Nephron progenitor cell (in vitro differentiated cells): ENCODE measurements around the gene RPL38.

Experiments
- DNase-seq: peaks from one replicate; pipeline ENCODE4 v3.0.0; 2021
- H3K27ac Mint-ChIP-seq: 2 replicates; pipeline ENCODE4 v1.8.0; 2021; ENCODE audit warnings: mild to moderate bottlenecking, moderate library complexity, mixed read lengths
- H3K27me3 Mint-ChIP-seq: 2 replicates; pipeline ENCODE4 v1.8.0; 2021; ENCODE audit warnings: mild to moderate bottlenecking, low read depth, mixed read lengths; ENCODE audit not compliant: poor library complexity
- H3K36me3 Mint-ChIP-seq: 2 replicates; pipeline ENCODE4 v1.8.0; 2021; ENCODE audit warnings: low read depth, mixed read lengths
- H3K4me1 Mint-ChIP-seq: 2 replicates; pipeline ENCODE4 v1.8.0; 2021; ENCODE audit warnings: mixed read lengths
- H3K4me3 Mint-ChIP-seq: 2 replicates; pipeline ENCODE4 v1.8.0; 2021; ENCODE audit warnings: mild to moderate bottlenecking, moderate library complexity, mixed read lengths
- H3K9me3 Mint-ChIP-seq: 2 replicates; pipeline ENCODE4 v1.8.0; 2021; ENCODE audit warnings: mild to moderate bottlenecking, moderate library complexity, mixed read lengths
- TF ChIP-seq, protein P1 (sequence below): fragments of 200-600 bp; sonication (generic); IDR thresholded peaks from 2 replicates; pipeline ENCODE4 v1.5.0; 2021; ENCODE audit warnings: antibody characterized with exemption

RPL38 gene

DNA sequence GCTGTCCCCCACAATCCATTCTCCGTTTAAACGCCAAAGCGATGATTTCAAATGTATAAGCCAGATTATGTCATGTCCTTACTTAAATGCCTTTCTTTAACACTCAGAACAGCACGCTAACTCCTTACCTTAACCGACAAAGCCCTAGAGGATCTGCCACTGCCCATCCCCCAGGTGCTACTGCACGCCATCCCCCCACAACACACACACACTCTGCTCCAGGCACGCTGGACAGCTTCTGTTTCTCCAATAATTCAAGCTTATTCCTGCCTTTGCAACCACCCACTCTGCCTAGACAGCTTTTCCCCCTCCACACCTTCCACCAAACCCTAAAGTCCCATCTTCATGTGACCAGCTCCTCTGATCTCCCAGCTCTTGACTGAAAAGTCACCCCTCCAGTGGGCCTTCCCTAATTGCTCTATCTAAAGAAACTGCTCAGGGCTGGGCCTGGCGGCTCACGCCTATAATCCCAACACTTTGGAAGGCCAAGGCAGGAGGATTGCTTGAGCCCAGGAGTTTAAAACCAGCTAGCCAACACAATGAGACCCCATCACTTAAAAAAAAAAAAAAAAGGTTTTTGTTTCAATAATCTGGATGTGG, 38.9 kb upstream of the RPL38 start:
- H3K4me3 Mint-ChIP-seq = no peak overlapping the region
- peaks cover 16% of the 10 kb centered on the region for H3K4me1 Mint-ChIP-seq
- no peak for DNase-seq

DNA sequence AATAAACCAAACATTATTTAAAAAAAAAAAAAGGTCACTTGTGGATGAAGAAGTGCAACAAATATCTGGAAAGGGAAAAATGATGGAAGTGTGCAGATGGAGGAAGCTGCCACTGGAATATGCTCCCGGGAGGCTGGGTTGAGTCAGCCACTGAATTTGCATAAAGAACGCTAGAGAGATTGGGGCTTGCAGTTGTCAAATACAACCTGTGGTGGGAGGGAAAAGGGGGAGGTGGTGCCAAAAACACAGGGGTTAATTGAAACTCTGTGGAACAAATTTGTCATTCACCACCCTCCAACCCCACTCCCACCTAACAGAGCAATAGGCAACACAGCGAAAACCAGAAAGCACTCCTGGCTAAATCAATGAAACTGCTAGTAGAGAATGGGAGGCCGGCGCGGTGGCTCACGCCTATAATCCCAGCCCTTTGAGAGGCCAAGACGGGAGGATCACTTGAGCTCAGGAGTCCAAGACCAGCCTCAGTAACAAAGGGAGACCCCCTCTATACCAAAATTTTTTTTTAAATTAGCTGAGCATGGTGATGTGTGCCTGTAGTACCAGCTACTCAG, 37.6 kb upstream of the RPL38 start:
- Mint-ChIP-seq H3K27ac (no peak overlapping the region), H3K36me3 (no peaks in the 10 kb centered on the region), H3K9me3 (peaks cover 15% of the 10 kb centered on the region), H3K27me3 (peaks cover 7% of the 10 kb centered on the region), H3K4me1 (peaks cover 12% of the 10 kb centered on the region), H3K4me3 (no peak overlapping the region)
- DNase-seq = no peak
- TF ChIP-seq, protein P1, sequence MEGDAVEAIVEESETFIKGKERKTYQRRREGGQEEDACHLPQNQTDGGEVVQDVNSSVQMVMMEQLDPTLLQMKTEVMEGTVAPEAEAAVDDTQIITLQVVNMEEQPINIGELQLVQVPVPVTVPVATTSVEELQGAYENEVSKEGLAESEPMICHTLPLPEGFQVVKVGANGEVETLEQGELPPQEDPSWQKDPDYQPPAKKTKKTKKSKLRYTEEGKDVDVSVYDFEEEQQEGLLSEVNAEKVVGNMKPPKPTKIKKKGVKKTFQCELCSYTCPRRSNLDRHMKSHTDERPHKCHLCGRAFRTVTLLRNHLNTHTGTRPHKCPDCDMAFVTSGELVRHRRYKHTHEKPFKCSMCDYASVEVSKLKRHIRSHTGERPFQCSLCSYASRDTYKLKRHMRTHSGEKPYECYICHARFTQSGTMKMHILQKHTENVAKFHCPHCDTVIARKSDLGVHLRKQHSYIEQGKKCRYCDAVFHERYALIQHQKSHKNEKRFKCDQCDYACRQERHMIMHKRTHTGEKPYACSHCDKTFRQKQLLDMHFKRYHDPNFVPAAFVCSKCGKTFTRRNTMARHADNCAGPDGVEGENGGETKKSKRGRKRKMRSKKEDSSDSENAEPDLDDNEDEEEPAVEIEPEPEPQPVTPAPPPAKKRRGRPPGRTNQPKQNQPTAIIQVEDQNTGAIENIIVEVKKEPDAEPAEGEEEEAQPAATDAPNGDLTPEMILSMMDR = no peak

More for the DNA sequence above, 38.9 kb upstream of the RPL38 start:
- TF ChIP-seq, protein P1 = no peak
- Mint-ChIP-seq H3K9me3 (peaks cover 17% of the 10 kb centered on the region), H3K27me3 (peaks cover 10% of the 10 kb centered on the region), H3K36me3 (no peaks in the 10 kb centered on the region), H3K27ac (no peak overlapping the region)

DNA sequence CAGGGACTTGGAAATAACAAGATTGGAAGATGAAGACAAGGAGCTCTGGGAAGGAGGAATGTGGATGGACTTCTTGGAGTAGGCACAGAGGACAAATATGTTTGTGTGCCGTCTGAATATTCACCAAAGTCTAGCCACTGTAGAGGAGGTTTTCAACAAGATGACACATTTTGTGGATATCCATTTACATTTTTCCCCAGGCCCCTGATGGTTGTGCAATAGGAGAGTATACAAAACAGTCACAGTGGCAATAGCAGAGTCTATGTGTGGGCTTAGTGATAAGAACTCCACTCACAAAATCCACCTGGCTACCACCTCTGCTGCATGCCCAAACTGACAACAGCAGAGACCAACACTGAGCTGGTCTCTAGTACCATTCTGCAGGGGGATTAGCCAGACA, 32.6 kb upstream of the RPL38 start:
- no peak overlapping the region for H3K27ac Mint-ChIP-seq
- no peaks in the 10 kb centered on the region for H3K36me3 Mint-ChIP-seq
- peaks cover 15% of the 10 kb centered on the region for H3K9me3 Mint-ChIP-seq
- no peak for DNase-seq
- TF ChIP-seq, protein P1 = no peak
- H3K4me3 Mint-ChIP-seq = no peak overlapping the region
- peaks cover 27% of the 10 kb centered on the region for H3K27me3 Mint-ChIP-seq
- H3K4me1 Mint-ChIP-seq = peaks cover 11% of the 10 kb centered on the region

DNA sequence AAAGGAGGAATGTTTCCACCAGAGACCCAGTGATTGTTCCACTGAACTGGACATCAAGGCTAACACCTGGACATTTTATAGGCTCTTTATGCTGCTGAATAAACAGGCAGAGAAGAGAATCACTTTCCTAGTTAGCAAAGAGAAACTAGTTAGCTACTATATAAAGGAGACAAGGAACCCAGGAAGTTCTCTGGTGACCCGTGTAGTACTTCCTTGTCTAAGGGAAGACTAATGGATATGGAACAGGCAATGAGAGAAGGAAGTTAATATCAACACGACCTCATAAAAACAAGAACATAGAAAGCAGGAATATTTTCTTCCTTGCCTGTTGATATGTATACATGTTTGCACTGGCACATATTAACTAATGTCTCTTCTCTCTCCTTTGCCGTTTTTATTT, 30.8 kb upstream of the RPL38 start:
- Mint-ChIP-seq H3K27me3 (peaks cover 34% of the 10 kb centered on the region), H3K4me3 (no peak overlapping the region)

DNA sequence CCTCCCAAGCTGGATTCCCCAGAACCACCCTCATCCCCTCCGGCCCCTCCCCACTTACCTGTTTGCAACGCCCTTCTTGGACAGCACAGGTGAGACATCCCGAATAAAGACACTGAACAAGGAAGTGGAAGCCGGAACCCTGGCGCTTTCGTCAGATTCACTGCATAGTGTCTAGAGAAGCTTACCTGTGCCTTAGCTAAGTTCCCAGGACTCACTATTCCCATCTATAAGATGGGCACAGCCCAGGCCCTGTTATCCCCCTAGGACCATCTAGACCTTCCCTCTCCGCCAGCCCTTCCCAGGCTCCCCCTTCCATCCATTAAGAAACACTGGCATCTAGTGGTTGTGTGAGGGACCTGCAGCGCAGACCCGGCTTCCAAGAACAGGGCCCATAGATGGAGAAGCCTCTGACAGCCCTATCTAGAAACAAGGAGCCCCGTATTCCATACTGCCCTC, 26.9 kb upstream of the RPL38 start:
- Mint-ChIP-seq H3K4me3 (no peak overlapping the region), H3K27me3 (peaks cover 41% of the 10 kb centered on the region), H3K36me3 (no peaks in the 10 kb centered on the region), H3K27ac (no peak overlapping the region), H3K4me1 (peaks cover 38% of the 10 kb centered on the region), H3K9me3 (no peaks in the 10 kb centered on the region)
- DNase-seq = peak; percentile 77
- TF ChIP-seq, protein P1 = peak; percentile 88

More for the DNA sequence above, 30.8 kb upstream of the RPL38 start:
- Mint-ChIP-seq H3K4me1 (peaks cover 16% of the 10 kb centered on the region), H3K9me3 (peaks cover 3% of the 10 kb centered on the region), H3K36me3 (no peaks in the 10 kb centered on the region), H3K27ac (no peak overlapping the region)
- no peak for DNase-seq
- TF ChIP-seq, protein P1 = no peak

DNA sequence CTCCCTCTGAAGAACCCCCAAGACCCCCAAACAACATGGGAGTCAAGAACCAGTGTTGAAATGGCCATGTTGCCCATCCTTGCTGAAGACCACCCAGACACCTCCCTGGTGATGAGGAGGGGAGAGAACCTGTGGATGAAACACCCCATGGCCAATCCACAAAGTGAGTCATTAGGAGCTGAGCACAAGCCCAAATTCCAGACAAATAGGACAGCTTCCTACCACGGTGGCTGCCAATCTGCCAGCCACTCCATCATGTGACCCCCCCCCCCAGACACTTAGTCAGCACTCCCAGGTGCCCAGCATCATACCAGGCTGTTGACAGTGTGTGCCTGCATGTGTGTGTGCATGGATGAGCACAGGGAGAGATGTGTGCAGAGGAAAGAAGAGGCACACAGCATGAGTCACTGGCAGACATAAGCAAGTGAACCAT, 26.4 kb upstream of the RPL38 start:
- peaks cover 41% of the 10 kb centered on the region for H3K27me3 Mint-ChIP-seq
- no peaks in the 10 kb centered on the region for H3K36me3 Mint-ChIP-seq
- H3K9me3 Mint-ChIP-seq = no peaks in the 10 kb centered on the region
- TF ChIP-seq, protein P1 = peak; percentile 2
- no peak for DNase-seq
- peaks cover 42% of the 10 kb centered on the region for H3K4me1 Mint-ChIP-seq
- H3K27ac Mint-ChIP-seq = no peak overlapping the region
- H3K4me3 Mint-ChIP-seq = no peak overlapping the region
